Right renal pelvis (tissue), 4 donors: ENCODE data around the gene NPC1. TPM values are rescaled to one million over a fixed set of nuclear protein-coding genes. Genes with fewer than 3 reads are reported as not detected.
A peak's percentile ranks its signal among the peaks of the same experiment; 100 is the strongest.

Experiments used
- DNase-seq, 4 donors: peaks; one replicate each; pipeline ENCODE4 v3.0.0-alpha.2; 2013; ENCODE audit warnings: low read depth in 4 of 4, low spot score in 3 of 4, missing footprints in 1 of 4
- polyA plus RNA-seq, 4 donors: library from polyadenylated mRNA; unstranded; fragments of 120-200 nt; gene quantifications; one replicate each; pipeline ENCODE4 v1.2.1, GENCODE V29; 2013; ENCODE audit not compliant: insufficient read length in 4 of 4

NPC1 gene
- polyA plus RNA-seq, 4 donors = 18.4 to 23.1 (median 20.2) TPM

DNA sequence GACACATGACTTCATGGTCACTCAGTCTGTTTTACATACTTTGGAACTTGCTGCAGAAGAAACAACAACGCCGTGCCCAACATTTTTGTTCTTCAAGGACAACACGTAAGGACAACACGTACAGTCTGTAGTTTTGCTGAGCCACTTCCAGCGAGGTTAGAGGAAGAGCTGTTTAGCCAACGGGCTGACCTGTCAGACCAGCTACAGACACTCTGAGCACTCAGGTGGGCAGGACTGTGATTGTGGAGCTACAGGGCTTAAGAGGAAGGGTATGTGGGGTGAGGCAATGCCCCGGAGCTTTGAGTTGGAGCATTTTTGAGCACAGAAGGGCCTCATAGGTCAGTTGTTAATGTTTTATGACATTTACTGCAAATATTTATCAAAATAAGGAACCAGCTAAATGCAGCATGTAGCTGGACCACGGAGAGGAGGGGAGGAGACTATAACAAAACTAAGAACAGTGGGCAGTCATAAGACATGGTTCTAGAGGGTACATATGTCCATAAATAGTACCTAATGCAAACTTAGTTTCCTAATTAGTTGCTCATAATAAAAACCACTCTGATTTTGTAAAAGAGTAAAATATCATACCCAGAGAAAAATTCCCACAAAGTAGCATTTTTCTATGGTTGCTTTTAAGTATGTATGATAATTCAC, 26.3 kb upstream of the NPC1 start:
- no peak for DNase-seq

- no peak for DNase-seq
These were observed 23.2 kb upstream of the NPC1 start for GRCh38 chr18:23609390-23610023.

- DNase-seq = no peak
These were observed 21.9 kb upstream of the NPC1 start for GRCh38 chr18:23608211-23608610.

GRCh38 chr18:23605941-23606340, 19.6 kb upstream of the NPC1 start:
- no peak for DNase-seq

DNA sequence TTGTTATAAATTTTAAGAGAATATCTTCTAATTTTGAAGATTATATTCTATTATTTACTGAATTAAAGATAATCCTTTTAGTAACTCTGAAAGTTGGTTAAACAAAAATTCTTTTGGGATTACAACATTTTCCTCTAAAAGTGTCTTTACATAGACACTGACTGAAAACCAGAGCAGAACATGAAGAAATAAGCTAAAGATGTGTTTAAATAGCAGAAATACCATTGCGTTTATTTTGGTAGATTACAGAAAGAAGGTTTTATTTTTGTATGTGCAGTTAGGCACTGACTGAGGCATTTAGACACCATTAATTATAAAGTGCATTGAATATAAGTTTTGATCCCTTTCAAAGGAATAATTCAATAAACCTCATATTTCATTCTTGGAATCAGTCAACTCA, 13.5 kb upstream of the NPC1 start:
- no peak for DNase-seq

GRCh38 chr18:23596183-23596582, 9.9 kb upstream of the NPC1 start:
- no peak for DNase-seq

DNA sequence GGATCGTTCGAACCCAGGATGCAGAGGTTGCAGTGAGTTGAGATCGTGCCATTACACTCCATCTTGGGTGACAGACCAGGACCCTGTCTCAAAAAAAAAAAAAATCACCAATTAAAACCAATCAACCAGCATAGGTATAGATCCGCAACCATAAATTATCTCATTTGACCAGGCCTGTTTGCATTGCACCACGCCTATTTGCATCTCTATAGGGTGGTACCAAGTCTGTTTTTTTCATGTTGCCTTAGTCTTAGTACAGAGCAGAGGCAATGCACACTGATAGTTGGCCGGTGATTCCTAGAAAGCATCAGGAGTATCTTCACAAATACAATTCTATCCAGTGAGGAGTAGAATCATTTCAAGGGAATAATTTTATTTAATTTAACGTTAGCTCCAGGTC, 9.3 kb upstream of the NPC1 start:
- no peak for DNase-seq

DNA sequence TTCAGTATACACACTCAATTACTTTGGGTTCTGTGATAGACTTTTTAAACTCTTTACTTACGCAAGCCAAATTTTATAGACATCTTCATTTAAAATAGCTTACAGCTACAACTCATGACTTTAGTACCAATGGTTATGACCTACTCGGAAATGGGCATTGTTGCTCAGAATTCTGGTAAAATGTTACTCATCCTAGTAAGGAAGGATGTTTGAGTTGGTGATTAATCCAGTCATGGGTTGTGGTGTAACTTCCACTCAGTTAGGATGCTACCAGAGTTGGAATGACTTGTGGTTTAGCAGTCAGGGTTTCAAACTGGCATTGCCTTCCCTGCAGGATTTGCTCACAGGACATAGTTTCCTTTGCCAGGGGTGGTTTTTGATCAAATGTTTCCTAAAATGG, 7.4 kb upstream of the NPC1 start:
- no peak for DNase-seq

DNA sequence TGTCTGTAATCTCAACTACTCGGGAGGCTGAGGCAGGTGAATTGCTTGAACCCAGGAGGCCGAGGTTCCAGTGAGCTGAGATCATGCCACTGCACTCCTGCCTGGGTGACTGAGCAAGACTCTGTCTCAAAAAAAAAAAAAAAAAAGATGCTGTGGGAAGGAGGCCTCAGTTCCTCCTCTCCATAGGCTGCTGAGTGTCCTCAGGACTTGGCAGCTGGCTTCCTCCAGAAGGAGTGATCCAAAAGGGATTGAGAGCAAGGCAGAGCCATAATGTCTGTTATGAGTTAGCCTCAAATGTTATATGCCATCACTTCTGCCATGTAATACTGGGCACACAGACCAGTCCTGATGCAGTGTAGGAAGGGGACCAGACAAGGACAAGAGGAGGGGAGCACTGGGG, 6.6 kb upstream of the NPC1 start:
- DNase-seq = no peak

GRCh38 chr18:23591011-23591410, 4.7 kb upstream of the NPC1 start:
- DNase-seq = no peak

DNA sequence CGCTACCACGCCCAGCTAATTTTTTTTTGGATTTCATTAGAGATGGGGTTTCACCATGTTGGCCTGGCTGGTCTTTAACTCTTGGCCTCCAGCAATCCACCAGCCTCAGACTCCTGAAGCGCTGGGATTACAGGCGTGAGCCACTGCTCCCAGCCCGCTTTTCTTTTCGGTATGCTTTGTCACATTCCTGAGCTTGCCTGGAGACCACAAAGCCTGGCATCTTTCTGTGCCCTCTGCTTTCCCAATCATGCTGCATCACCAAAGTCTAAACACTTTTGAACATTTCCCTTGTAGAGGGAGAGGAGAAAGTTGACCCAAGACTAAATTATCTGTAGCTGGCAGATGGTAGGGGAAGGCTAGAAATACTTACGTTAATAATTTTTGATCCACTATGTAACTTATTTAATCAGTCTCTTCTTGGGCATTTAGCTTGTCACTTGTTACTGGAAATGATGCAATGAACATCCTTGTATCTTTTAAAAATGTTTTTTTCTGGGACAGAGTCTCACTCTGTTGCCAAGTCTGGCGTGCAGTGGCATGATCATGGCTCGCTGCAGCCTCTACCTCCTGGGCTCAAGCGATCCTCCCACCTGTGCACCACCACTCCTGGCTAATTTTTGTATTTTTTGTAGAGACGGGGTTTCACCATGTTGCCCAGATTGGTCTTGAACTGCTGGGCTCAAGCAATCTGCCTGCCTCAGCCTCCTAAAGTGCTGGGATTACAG, 2.7 kb upstream of the NPC1 start:
- no peak for DNase-seq

DNA sequence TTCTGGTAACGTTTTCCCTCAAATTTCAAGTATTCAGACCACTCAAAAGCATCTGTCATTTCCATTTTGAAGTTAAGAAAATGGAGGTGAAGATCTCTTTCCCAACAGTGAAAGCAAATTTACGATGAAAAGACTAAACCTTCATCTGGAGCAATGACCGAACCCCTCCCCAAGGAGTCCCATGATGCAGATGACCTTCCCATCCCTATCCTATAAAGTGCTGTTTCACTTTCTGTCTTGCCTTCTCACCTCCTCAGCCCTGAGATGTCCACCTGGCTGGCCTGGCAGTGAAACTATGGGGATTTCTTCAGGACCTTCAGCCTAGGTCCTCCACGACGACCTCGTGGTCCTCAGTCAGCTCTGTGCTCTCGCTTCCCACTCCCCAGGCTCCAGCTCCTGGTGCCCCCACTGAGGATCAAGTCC, 925 bp upstream of the NPC1 start:
- no peak for DNase-seq

GRCh38 chr18:23585897-23586248, 433 bp downstream of the NPC1 start:
- no peak for DNase-seq

DNA sequence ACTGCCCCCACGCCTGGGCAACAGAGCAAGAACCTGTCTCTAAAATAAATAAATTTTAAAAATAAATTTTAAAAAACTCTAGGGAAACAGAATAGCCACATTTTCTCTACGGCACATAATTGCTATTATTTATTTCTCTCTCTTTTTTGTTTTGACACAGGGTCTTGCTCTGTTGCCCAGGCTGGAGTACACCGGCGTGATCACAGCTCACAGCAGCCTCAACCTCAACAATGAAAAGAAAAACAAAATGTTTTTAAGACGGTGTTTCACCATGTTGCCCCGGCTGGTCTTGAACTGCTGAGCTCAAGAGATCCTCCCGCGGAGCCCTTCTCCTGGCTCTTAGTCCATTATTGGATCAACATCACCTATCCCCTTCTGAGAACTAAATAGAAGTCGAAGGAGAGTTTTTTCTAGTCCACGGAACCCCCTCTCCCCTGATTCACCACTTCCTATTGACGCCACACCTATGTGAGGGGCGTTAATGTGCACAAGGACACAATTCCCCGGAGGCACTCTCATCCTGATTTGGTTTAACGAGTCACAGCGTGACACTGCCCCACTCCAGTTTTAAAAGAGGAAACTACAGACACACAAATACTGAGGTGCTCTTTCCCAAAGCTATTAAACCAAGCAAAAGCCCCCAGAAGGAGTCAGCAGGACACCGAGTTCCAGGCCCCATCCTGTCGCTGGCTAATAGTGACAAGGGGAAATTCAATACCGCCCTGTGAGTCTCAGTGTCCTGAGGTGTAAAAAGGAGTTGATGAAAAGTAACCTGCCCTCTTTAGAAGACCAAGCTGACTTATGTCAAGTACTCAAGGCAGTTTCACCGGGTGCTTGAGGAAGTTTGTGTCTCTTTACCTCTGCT, 1.1 kb downstream of the NPC1 start:
- peak in 1 of 4 donors; percentile 8 for DNase-seq

GRCh38 chr18:23584019-23584983, 2.0 kb downstream of the NPC1 start:
- no peak for DNase-seq

GRCh38 chr18:23583071-23583865, 3.0 kb downstream of the NPC1 start:
- DNase-seq = no peak

GRCh38 chr18:23580677-23581367, 5.5 kb downstream of the NPC1 start:
- DNase-seq = no peak

GRCh38 chr18:23578891-23579653, 7.2 kb downstream of the NPC1 start:
- no peak for DNase-seq
